Panc1 (cell line): Measurements from ENCODE around the gene TEK. TPM values are rescaled to one million over a fixed set of nuclear protein-coding genes. Genes with fewer than 3 reads are reported as not detected.

ENCODE experiments used
- ATAC-seq: fragments of 200-7000 bp; cut with Tn5 transposase; 2 replicates; pipeline ENCODE4 v1.9.1; 2020; ENCODE audit warnings: mild to moderate bottlenecking, moderate library complexity
- BruUV-seq: library from RNA; stranded (reverse); fragments of 400-500 nt; replicated peaks from 2 replicates; lab custom pipeline; 2021; lab: Mats Ljungman, UMichigan
- CTCF ChIA-PET: fragments of 300-600 bp; sonication (Branson Sonifier 250); formaldehyde crosslinking; loops from one replicate; lab custom pipeline; 2022; ENCODE audit warnings: antibody characterized with exemption; lab: Charles Lee
- POLR2A ChIA-PET: fragments of 300-600 bp; sonication (Branson Sonifier 250); formaldehyde crosslinking; loops from one replicate; lab custom pipeline; 2022; ENCODE audit warnings: antibody characterized with exemption; lab: Charles Lee
- DNase-seq: peaks from one replicate; pipeline ENCODE4 v3.0.0-alpha.2; 2010; ENCODE audit warnings: low read depth, low spot score
- H3K27ac ChIP-seq: 2 replicates; pipeline ENCODE4 v1.5.1; 2011; ENCODE audit warnings: mild to moderate bottlenecking, low read length, inconsistent platforms
- H3K27me3 ChIP-seq: fragments of 200-500 bp; sonication (Bioruptor generic); 2 replicates; pipeline ENCODE4 v1.6.0; 2014; ENCODE audit warnings: low read length, inconsistent platforms; ENCODE audit not compliant: control insufficient read depth, insufficient read depth
- H3K36me3 ChIP-seq: fragments of 200-500 bp; sonication (Bioruptor generic); 2 replicates; pipeline ENCODE4 v1.5.1; 2014; ENCODE audit warnings: inconsistent platforms, mild to moderate bottlenecking, low read length, moderate library complexity; ENCODE audit not compliant: control insufficient read depth, insufficient read depth
- H3K4me1 ChIP-seq: 2 replicates; pipeline ENCODE4 v1.5.1; 2011; ENCODE audit warnings: inconsistent platforms, mild to moderate bottlenecking, low read length, moderate library complexity; ENCODE audit not compliant: control insufficient read depth, insufficient read depth
- H3K4me3 ChIP-seq, 2 experiments: 2 replicates each; pipeline ENCODE4 v1.5.1; 2011 to 2012; ENCODE audit warnings: low read depth in 2 of 2, low read length in 2 of 2, mild to moderate bottlenecking in 2 of 2, inconsistent platforms in 1 of 2, moderate library complexity in 1 of 2
- H3K9me3 ChIP-seq: fragments of 200-500 bp; sonication (Bioruptor generic); 2 replicates; pipeline ENCODE4 v1.5.1; 2014; ENCODE audit warnings: low read depth, mild to moderate bottlenecking, inconsistent platforms, low read length, moderate library complexity; ENCODE audit not compliant: control insufficient read depth, insufficient read depth
- POLR2AphosphoS5 ChIP-seq: IDR thresholded peaks from 2 replicates; pipeline ENCODE4 v1.6.1; 2012; ENCODE audit warnings: mild to moderate bottlenecking, low read depth, low read length, moderate library complexity
- SIN3A ChIP-seq: IDR thresholded peaks from 2 replicates; pipeline ENCODE4 v1.6.1; 2012; ENCODE audit warnings: low read depth, mild to moderate bottlenecking, low read length, moderate library complexity, borderline replicate concordance; ENCODE audit not compliant: insufficient read depth
- TCF7L2 ChIP-seq: IDR thresholded peaks from 2 replicates; pipeline ENCODE4 v1.6.1; 2011; ENCODE audit warnings: mild to moderate bottlenecking, low read depth, low read length, inconsistent platforms
- in situ Hi-C: cut with HindIII; loops from 2 replicates; pipeline ENCODE4 v1.10.0; 2016; ENCODE audit warnings: low sequenced_read_pairs, low pct_unique_long_range_greater_than_20kb
- intact Hi-C: fragments of 100-400 bp; cut with micrococcal nuclease; formaldehyde crosslinking; loops from one replicate; pipeline ENCODE4 v1.10.0; 2022; ENCODE audit not compliant: unreplicated experiment
- total RNA-seq: library from RNA; stranded (reverse); gene quantifications from one replicate; pipeline ENCODE4 v1.2.1, GENCODE V29; 2021; ENCODE audit not compliant: unreplicated experiment
- TF ChIP-seq, protein P1 (sequence below), 2 experiments: IDR thresholded peaks; 2 replicates each; pipeline ENCODE4 v1.6.1; 2011 to 2012; ENCODE audit warnings: low read depth in 2 of 2, control low read depth in 1 of 2, low read length in 1 of 2, mild to moderate bottlenecking in 1 of 2, moderate library complexity in 1 of 2; ENCODE audit not compliant: insufficient read depth in 1 of 2
- TF ChIP-seq, protein P2 (sequence below): fragments of 450-650 bp; IDR thresholded peaks from 2 replicates; pipeline ENCODE4 v1.5.1; 2017; ENCODE audit warnings: mild to moderate bottlenecking

Gene TEK
- total RNA-seq, 1 experiment from 2014 or later: not detected

DNA sequence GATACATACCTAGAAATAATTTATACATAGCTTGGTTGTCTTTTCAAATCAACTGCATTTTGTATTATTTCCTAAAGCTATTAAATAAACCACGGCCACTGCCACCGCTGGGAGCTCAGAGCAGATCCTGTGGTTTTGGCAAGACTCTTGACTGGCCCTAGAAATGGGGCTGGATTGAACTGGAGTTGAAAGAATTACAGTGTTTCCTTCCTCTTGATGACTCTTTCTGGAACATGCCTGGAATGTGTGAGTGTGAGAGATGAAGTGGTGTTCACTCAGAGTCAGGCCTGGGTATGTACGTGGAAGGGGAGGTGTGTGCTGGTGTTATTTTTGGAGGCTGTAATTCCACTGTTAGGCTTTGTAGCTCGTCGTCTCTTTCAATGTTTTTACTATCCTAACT lies 45.9 kb downstream of the TEK start:
- Histone ChIP-seq H3K36me3 (no peaks in the 10 kb centered on the region), H3K4me1 (no peaks in the 10 kb centered on the region), H3K27ac (no peak overlapping the region), H3K27me3 (no peaks in the 10 kb centered on the region), H3K9me3 (no peaks in the 10 kb centered on the region), H3K4me3 (no peak overlapping the region)
- ChIA-PET POLR2A (no interaction called here), CTCF (no interaction called here)
- intact Hi-C loops (no loop called here), in situ Hi-C loops (no loop called here)
- TF ChIP-seq TCF7L2: no peak
- TF ChIP-seq SIN3A: no peak
- TF ChIP-seq, protein P1, sequence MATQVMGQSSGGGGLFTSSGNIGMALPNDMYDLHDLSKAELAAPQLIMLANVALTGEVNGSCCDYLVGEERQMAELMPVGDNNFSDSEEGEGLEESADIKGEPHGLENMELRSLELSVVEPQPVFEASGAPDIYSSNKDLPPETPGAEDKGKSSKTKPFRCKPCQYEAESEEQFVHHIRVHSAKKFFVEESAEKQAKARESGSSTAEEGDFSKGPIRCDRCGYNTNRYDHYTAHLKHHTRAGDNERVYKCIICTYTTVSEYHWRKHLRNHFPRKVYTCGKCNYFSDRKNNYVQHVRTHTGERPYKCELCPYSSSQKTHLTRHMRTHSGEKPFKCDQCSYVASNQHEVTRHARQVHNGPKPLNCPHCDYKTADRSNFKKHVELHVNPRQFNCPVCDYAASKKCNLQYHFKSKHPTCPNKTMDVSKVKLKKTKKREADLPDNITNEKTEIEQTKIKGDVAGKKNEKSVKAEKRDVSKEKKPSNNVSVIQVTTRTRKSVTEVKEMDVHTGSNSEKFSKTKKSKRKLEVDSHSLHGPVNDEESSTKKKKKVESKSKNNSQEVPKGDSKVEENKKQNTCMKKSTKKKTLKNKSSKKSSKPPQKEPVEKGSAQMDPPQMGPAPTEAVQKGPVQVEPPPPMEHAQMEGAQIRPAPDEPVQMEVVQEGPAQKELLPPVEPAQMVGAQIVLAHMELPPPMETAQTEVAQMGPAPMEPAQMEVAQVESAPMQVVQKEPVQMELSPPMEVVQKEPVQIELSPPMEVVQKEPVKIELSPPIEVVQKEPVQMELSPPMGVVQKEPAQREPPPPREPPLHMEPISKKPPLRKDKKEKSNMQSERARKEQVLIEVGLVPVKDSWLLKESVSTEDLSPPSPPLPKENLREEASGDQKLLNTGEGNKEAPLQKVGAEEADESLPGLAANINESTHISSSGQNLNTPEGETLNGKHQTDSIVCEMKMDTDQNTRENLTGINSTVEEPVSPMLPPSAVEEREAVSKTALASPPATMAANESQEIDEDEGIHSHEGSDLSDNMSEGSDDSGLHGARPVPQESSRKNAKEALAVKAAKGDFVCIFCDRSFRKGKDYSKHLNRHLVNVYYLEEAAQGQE (IDR thresholded peaks at IDR 0.05; ENCODE audit: insufficient read depth in 1 of 2, low read depth in 2 of 2, low read length in 1 of 2): no peak
- TF ChIP-seq POLR2AphosphoS5: no peak
- TF ChIP-seq, protein P2, sequence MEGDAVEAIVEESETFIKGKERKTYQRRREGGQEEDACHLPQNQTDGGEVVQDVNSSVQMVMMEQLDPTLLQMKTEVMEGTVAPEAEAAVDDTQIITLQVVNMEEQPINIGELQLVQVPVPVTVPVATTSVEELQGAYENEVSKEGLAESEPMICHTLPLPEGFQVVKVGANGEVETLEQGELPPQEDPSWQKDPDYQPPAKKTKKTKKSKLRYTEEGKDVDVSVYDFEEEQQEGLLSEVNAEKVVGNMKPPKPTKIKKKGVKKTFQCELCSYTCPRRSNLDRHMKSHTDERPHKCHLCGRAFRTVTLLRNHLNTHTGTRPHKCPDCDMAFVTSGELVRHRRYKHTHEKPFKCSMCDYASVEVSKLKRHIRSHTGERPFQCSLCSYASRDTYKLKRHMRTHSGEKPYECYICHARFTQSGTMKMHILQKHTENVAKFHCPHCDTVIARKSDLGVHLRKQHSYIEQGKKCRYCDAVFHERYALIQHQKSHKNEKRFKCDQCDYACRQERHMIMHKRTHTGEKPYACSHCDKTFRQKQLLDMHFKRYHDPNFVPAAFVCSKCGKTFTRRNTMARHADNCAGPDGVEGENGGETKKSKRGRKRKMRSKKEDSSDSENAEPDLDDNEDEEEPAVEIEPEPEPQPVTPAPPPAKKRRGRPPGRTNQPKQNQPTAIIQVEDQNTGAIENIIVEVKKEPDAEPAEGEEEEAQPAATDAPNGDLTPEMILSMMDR: no peak
- BruUV-seq: no TSS peak
- DNase-seq (no peak), ATAC-seq (no peak)

DNA sequence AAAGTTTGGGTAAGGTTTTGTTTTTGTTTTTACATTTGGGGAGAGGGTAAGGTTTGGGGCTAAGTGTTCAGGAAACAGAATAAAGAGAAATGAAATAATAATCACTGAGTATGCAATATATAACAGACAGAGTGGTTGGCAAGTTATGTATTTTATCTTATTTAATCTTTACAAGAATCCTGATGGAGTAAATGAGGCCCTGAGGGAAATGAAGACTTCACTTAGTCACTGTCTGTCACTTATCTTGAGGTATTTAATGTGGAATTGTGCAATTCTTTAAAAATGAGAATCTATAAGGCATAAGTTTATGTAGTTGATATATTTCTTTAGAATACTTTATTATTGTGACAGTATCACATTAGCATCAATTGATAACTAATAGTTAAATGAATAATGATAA lies 48.1 kb downstream of the TEK start:
- no peaks in the 10 kb centered on the region for H3K9me3 ChIP-seq
- TF ChIP-seq, protein P1 (IDR thresholded peaks at IDR 0.05; ENCODE audit: insufficient read depth in 1 of 2, low read depth in 2 of 2, low read length in 1 of 2): no peak
- TF ChIP-seq, protein P2: no peak
- TF ChIP-seq POLR2AphosphoS5 (no peak), SIN3A (no peak), TCF7L2 (no peak)
- DNase-seq (no peak), ATAC-seq (no peak)
- ChIA-PET CTCF (no interaction called here), POLR2A (no interaction called here)
- BruUV-seq: no TSS peak
- no peak overlapping the region for H3K4me3 ChIP-seq
- H3K27ac ChIP-seq: no peak overlapping the region
- in situ Hi-C loops (no loop called here), intact Hi-C loops (no loop called here)
- no peaks in the 10 kb centered on the region for H3K4me1 ChIP-seq
- no peaks in the 10 kb centered on the region for H3K36me3 ChIP-seq
- no peaks in the 10 kb centered on the region for H3K27me3 ChIP-seq
